NB4 (cell line): ENCODE results near the gene RNF6.

ENCODE experiments used
- MYC ChIP-seq: IDR thresholded peaks from 2 replicates; pipeline ENCODE4 v1.6.1; 2011; ENCODE audit warnings: low read depth, low read length
- POLR2A ChIP-seq: IDR thresholded peaks from 2 replicates; pipeline ENCODE4 v1.6.1; 2011; ENCODE audit warnings: mild to moderate bottlenecking; ENCODE audit not compliant: insufficient read length; ENCODE audit errors: extremely low read depth
- TF ChIP-seq, protein P1 (sequence below): IDR thresholded peaks from 2 replicates; pipeline ENCODE4 v1.6.1; 2011; ENCODE audit warnings: low read depth, low read length
- TF ChIP-seq, protein P2 (sequence below): IDR thresholded peaks from one replicate; pipeline ENCODE4 v1.5.1; 2012; ENCODE audit warnings: low read depth, low read length

DNA sequence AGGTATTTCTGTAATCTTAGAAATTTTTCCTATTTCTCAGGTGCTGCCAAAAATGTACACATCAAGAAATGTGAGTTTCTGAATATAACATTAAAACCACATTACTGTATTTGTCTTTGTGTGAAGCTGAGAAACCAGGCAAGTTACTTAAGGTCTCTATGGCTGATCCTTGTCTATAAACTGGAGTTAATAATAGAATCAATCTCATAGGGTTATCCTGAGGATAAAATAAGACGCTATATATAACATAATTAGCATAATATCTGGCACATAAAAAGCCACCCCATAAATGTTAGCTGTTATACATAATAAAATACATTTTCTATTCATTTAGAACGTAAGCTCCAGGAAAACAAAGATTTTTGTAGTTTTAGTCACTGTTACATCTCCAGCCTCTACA is 6.1 kb downstream of the RNF6 start:
- TF ChIP-seq MYC, result no peak
- no peak for TF ChIP-seq POLR2A
- TF ChIP-seq, protein P1, sequence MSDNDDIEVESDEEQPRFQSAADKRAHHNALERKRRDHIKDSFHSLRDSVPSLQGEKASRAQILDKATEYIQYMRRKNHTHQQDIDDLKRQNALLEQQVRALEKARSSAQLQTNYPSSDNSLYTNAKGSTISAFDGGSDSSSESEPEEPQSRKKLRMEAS, result no peak
- TF ChIP-seq, protein P2, sequence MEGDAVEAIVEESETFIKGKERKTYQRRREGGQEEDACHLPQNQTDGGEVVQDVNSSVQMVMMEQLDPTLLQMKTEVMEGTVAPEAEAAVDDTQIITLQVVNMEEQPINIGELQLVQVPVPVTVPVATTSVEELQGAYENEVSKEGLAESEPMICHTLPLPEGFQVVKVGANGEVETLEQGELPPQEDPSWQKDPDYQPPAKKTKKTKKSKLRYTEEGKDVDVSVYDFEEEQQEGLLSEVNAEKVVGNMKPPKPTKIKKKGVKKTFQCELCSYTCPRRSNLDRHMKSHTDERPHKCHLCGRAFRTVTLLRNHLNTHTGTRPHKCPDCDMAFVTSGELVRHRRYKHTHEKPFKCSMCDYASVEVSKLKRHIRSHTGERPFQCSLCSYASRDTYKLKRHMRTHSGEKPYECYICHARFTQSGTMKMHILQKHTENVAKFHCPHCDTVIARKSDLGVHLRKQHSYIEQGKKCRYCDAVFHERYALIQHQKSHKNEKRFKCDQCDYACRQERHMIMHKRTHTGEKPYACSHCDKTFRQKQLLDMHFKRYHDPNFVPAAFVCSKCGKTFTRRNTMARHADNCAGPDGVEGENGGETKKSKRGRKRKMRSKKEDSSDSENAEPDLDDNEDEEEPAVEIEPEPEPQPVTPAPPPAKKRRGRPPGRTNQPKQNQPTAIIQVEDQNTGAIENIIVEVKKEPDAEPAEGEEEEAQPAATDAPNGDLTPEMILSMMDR, result no peak
